ENCODE measurements around the gene TTC7B. TPM values are rescaled to one million over a fixed set of nuclear protein-coding genes. Genes with fewer than 3 reads are reported as not detected.

Gene TTC7B
- total and polyA plus RNA-seq, 2 donors (not counting 3 experiments of a cell fraction or from before 2014, with no cell fraction given) = 46.8 to 76.5 TPM

DNA sequence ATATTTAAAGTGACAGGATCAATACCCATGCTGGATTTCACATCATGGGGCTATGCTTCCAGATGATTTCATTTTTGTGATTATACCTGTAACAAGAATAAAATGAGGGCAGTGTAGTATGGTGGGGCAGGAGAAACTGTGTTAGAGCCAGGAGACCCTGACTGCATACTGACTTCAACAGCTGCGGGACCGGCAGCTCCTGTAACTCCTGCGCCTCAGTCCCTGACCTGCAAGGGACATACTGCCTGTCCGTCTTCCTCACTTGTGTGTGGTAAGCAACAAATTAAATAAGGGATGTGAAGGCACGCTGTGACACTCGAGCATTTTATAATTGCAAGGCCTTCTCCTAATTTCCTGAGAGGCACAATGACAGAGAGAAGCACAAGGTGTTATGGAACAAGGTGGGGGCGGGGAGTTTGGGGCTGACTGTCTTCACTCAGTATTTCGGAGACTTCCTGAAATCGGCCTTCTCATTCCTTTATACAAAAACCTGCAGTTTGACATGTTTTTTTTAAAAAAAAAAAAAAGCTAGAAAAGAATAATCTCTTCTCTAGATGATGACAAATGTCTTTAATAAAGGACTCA is 164.2 kb downstream of the TTC7B start:
- POLR2A ChIA-PET = no interaction called here
- Histone ChIP-seq H4K20me1 (replicated peaks; ENCODE audit: control insufficient read depth, extremely low read depth, insufficient read depth, low read length) (no peaks in the 10 kb centered on the region), H3K9me3 (replicated peaks; ENCODE audit: control insufficient read depth, insufficient read depth, low read length) (no peaks in the 10 kb centered on the region), H3K79me2 (ENCODE audit: control insufficient read depth, insufficient read depth, low read length) (no peaks in the 10 kb centered on the region), H3K9me1 (replicated peaks; ENCODE audit: control insufficient read depth, extremely low read depth, insufficient read depth, low read length) (no peaks in the 10 kb centered on the region), H3K27ac (ENCODE audit: insufficient read depth, low read depth, low read length) (no peak overlapping the region), H3K27me3 (ENCODE audit: control insufficient read depth in 2 of 2, insufficient read depth in 2 of 2, low read length in 2 of 2) (no peaks in the 10 kb centered on the region), H3K9ac (replicated peaks; ENCODE audit: extremely low read depth, insufficient read depth, low read length) (no peak overlapping the region), H2AFZ (ENCODE audit: low read depth, low read length) (no peak overlapping the region), H3K4me2 (ENCODE audit: insufficient read depth, low read length) (no peak overlapping the region), H3K36me3 (ENCODE audit: control insufficient read depth in 2 of 2, extremely low read depth in 1 of 2, insufficient read depth in 2 of 2, low read length in 2 of 2) (peaks cover 6 to 8% of the 10 kb centered on the region in 2 experiments), H3K4me3 (replicated peaks in 1 of 3; ENCODE audit: insufficient read depth in 1 of 3, low read depth in 1 of 3, low read length in 3 of 3) (no peak overlapping the region), H3K4me1 (ENCODE audit: control insufficient read depth, extremely low read depth, insufficient read depth, low read length) (peaks cover 7% of the 10 kb centered on the region)
- intact Hi-C loops (cut with micrococcal nuclease) = no loop called here
- dilution Hi-C loops (cut with MboI; ENCODE audit: extremely low pct_ligation_motif_present, low sequenced_read_pairs) = no loop called here
- TF ChIP-seq POLR2AphosphoS5 (IDR thresholded peaks at IDR 0.05; ENCODE audit: insufficient read depth, low read depth, low read length) (no peak), GATA2 (IDR thresholded peaks at IDR 0.05; ENCODE audit: insufficient read depth, insufficient read length, low read depth, low read length) (no peak), EZH2 (IDR thresholded peaks at IDR 0.05; ENCODE audit: borderline replicate concordance, low read depth, low read length, severe bottlenecking) (no peak), JUN (IDR thresholded peaks at IDR 0.05; ENCODE audit: borderline replicate concordance, insufficient read depth, insufficient read length, low read depth) (no peak), FOS (IDR thresholded peaks at IDR 0.05; ENCODE audit: borderline replicate concordance, insufficient read depth, low read length) (no peak), MYC (IDR thresholded peaks at IDR 0.05; ENCODE audit: low read depth, low read length) (no peak)
- TF ChIP-seq, protein P1, sequence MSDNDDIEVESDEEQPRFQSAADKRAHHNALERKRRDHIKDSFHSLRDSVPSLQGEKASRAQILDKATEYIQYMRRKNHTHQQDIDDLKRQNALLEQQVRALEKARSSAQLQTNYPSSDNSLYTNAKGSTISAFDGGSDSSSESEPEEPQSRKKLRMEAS (IDR thresholded peaks at IDR 0.05; ENCODE audit: insufficient read depth, insufficient read length) = no peak
- TF ChIP-seq, protein P2, sequence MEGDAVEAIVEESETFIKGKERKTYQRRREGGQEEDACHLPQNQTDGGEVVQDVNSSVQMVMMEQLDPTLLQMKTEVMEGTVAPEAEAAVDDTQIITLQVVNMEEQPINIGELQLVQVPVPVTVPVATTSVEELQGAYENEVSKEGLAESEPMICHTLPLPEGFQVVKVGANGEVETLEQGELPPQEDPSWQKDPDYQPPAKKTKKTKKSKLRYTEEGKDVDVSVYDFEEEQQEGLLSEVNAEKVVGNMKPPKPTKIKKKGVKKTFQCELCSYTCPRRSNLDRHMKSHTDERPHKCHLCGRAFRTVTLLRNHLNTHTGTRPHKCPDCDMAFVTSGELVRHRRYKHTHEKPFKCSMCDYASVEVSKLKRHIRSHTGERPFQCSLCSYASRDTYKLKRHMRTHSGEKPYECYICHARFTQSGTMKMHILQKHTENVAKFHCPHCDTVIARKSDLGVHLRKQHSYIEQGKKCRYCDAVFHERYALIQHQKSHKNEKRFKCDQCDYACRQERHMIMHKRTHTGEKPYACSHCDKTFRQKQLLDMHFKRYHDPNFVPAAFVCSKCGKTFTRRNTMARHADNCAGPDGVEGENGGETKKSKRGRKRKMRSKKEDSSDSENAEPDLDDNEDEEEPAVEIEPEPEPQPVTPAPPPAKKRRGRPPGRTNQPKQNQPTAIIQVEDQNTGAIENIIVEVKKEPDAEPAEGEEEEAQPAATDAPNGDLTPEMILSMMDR (IDR thresholded peaks at IDR 0.05; ENCODE audit: extremely low read depth in 1 of 2, insufficient read depth in 1 of 2, low read depth in 1 of 2, low read length in 2 of 2) = no peak
- DNase-seq (ENCODE audit: low read depth, low spot score) = no peak
- no peak for FAIRE-seq
- BruUV-seq (replicated peaks) = no TSS peak
- CTCF ChIA-PET = interaction anchor here (0.8 to 1.4 kb wide), 3 partner anchors 11 to 16 kb away, joined by 3 to 4 read pairs (median 3); no protein-coding TSS in a partner anchor

Measured in endothelial cell of umbilical vein (primary cell).